HuH-7.5 (cell line): ENCODE results near the gene AREL1.

Experiments
- DNase-seq: peaks from one replicate; pipeline ENCODE4 v3.0.0; 2011; ENCODE audit warnings: low spot score

AREL1 gene

DNA sequence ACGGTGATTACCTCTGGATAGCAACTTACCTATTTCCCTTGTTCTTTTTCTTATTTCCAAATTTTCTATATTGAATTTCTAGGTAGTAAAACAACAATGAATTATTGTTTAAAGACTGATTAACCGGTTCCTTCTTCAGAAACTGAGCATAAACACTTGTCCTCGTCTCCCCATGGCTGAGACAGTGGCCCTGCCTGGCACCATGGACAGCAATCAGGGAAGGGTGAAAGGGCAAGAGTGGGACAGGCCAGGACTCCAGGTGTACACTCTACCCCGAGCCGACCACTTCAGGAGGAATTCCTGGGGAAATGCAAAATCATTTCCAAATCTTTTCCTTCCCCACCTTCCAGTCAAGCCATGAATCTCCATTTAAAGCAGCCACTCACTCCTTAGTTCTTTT lies 52.0 kb downstream of the AREL1 start:
- no peak for DNase-seq

DNA sequence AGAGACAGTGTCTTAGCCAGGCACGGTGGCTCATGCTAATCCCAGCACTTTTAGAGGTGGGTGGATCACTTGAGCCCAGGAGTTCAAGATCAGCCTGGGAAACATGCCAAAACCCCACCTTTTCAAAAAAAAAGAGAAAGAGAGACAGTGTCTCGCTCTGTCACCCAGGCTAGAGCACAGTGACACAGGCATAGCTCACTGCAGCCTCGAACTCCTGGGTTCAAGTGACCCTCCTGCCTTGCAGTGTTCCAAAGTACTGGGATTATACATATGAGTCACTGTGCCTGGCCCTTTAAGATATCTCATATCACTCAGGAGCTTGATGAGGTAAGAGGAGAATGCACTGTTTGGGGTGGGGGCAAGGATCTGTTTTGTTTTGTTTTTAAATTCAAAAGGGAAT lies 52.7 kb downstream of the AREL1 start:
- DNase-seq, result no peak

DNA sequence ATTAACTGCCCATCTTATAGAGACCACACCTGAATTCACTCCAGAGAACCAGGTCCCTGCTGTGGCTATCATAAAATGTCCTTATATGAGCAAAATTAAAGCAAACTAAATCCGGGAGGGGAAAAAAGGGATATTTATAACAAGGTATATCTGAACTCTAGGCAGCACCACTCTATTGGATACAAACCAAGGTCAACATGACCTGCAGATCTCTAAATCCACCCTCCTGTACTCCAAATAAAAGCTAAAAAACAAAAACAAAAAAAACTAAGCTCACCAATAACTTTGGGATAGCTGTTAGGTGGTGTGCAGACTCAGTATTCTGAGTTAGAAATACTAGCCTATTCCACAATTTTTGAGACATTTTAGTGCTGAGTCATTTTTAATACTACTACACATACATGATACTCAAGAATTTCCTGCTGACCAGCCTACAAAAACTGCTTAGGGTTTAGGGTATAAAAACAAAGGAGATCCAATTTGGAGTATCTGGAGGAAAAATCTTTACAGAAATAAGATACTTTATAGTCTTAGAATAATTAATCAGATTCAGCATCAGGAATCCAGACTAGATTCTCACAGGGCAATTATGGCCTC lies 54.2 kb downstream of the AREL1 start:
- no peak for DNase-seq

DNA sequence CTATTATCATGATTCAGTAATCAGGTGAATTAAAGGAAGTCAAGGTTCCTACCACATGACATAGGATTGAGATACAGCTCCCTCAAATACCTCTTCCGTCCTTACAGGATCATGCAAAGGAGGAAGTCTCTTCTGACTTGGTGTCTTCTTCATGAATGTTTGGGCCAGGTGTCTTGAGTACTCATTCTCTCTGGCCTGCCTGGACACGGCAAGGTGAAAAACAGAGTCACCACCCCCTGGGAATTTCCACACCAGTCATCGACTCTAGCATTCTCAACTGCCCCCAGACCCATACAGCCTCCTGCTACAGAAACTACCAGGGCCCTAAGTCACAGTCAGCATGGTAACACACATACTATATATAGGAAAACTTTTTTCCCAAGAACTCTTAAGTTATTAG lies 55.9 kb downstream of the AREL1 start:
- DNase-seq, result no peak

DNA sequence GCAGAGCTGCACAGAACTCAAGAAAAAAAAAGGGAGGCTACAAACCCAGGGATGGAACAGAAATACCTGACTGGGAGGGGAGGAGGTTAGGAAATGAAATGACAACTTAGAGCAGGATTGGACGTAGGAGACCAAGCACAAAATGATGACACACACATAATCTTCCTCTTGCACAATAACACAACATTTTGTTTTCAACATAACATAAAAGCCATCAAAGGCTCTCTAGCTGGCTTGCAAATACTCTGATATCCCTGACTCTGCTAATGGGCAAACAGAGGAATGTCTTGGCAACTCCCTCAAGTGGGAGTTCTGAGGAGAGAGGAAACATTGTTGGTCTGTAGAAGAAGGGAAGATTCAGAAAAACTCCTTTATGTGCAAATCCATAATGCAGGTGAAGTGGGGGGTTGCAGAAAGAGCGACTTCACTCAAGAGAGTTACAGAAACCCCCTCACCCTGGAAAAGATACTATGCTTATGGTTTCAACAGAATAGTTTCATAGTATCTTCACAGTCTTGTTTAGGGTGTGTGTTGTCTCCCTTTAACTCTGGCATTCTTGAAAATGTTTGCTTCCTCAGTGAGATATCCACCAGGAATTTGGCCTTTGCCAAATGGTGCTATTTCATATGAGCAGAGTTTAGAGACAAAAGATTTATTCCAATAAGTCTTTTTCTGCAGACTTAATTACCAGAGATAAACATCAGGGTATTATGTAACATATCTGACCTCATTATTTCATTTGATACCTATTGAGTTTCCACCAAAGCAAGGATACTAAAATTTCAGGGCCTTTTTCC lies 57.1 kb downstream of the AREL1 start:
- DNase-seq, result no peak

DNA sequence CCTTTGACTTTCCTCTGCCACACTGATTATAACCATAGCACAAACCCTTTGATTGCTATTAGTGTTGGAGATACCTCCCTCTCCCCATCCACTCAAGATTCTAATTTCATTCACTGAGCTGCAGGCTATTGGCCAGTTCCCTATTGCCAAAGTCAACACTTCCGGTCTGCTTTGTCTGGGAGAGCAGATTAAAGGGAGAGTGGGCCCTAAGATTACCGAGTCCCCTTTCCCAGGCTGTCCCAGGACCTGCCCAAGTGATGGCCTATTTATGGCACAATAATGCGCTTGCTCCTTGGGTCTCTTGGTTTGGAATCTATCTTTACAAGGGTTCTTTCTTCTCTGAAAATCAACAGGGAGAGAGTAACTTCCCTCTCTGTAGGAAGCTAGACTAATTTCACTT lies 57.9 kb downstream of the AREL1 start:
- DNase-seq, result no peak

DNA sequence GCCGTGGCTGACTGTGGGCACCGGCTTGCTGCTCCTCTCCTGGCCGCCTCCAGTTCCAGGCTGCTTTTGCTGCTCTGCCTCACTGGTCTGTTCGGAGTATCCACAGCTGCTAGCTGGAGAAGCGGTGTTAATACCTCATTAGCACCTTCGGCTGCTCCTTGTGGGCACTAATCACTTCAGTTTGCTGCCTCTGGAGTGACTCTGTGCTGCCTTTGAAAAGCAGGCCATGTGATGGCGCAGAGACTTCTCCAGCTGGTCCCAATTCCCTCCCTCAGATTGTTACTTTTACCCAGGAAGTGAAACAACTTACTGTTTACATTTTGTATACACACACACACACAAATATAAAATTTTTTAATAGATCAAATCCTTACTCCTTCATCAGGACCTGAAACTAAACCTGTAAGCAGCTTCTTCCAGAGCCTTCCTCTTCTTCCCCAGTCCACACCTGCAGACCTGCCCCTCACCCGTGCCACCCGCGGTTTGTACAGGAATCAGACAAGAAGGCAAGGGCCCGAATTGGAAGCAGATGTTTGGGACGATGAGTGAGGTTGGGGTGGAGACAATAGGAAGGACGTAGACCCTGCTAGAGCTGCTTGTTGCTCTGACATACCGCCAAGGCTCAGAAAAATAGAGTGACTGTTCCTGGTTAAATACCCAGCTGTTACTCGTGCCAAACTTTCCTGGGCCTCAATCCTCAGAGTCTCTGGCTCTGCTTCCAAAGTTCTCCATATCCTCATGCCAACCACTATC lies 59.3 kb downstream of the AREL1 start:
- no peak for DNase-seq

DNA sequence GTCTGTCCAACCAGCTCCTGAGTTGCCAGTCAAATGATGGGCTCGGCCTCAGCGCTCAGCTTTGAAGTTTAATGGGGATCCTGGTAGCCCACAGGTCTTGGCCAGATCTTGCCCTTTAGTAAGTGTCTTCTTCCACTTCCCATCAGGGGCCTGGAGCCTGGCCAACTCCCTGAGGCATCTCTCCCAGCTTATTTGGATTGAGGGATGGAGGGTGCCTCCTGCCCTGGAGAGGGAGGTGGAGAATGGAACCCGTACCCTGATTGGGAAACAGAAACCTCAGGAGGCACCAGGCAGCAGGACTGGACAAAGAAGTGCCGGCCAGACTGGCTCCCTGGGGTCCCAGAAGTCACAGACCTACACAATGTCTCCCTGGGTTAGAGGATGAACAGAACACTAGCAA lies 60.3 kb downstream of the AREL1 start:
- no peak for DNase-seq

DNA sequence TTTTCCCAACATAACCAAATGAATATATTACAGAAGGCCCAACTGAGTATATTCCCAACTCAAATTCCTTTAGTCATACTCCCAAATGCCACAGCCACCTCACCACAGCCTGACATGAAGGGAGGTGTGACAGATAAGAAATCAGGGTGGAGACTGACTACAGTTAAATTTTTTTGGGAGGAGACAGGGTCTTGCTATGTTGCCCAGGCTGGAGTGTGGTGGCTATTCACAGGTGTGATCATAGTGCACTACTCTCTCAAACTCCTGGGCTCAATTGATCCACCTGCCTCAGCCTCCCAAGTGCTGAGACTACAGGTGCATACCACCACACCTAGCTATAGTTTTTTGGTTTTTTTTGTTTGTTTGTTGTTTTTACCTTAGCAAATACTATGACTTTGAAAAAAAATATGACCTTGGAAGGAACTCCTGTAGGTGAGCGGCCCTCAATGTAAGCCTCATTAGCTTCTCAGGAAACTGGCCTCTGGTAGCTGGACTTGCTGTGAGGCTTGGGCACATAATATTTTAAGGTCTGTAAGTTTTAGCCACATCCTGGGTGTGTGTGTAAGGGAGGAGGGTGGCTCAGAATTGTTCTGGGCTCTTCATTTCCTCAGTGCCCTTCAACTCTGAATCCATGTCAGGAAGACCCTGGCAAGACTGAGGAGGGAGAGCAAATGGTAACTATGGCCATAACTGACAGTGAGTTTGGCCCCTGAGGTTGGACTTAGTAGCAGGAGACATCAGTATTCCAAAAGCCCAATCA lies 61.8 kb downstream of the AREL1 start:
- DNase-seq, result no peak

DNA sequence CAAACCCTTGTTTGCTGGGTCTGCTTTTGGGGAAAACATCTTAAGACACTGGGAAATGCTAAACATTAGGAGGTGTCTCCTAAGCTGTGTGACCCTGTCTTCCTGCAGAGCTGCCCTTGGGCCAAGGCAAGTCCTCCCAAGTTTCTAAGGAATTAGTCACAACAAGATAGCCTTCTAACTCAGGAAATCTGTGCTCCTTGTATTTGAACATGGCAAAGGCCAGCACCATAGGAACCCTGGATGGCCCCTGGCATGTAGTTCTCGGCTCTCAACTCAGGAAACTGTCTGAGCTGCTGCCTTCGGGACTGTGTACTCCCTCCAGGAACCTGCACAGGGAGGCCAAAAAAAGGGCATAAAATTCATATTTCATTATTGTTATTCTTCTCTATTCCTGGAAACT lies 63.2 kb downstream of the AREL1 start:
- DNase-seq, result no peak

DNA sequence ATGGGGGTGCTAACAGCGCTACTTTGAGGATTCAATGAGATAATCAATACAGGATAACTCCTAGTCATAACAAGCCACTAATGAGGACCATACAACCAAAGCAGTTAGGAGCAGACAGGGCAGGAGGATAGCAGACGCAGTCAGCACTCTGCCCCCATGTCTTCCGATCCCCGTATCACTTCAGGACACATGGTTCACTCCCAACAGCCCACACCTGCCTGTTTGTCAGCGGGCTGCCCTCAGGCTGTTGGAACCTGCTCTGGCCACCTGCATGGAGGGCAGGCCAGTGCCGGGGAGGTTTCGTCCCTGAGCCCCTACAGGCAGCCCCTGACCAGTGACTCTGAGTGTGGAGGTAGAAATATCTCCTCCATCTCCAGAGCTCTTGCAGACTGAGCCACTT lies 63.7 kb downstream of the AREL1 start:
- DNase-seq, result no peak

DNA sequence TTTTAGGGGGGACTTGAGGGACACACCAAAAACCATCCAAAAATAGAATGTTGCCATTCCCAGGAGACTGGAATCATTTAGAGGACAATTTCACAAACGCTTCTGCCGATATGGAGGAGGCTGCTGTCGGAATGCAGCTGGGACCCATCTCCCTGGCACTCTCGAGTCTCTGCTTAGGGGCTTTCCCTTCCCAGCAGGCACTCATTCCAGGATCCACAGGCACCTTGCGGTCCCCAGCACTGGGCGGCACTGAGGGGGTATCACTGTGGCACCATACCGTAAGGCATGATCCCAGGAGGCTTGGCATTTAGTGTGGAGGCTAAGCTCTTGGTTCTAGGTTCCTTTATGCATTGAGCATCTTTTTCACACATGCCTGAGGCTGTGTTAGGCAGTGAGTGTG lies 64.3 kb downstream of the AREL1 start:
- no peak for DNase-seq

DNA sequence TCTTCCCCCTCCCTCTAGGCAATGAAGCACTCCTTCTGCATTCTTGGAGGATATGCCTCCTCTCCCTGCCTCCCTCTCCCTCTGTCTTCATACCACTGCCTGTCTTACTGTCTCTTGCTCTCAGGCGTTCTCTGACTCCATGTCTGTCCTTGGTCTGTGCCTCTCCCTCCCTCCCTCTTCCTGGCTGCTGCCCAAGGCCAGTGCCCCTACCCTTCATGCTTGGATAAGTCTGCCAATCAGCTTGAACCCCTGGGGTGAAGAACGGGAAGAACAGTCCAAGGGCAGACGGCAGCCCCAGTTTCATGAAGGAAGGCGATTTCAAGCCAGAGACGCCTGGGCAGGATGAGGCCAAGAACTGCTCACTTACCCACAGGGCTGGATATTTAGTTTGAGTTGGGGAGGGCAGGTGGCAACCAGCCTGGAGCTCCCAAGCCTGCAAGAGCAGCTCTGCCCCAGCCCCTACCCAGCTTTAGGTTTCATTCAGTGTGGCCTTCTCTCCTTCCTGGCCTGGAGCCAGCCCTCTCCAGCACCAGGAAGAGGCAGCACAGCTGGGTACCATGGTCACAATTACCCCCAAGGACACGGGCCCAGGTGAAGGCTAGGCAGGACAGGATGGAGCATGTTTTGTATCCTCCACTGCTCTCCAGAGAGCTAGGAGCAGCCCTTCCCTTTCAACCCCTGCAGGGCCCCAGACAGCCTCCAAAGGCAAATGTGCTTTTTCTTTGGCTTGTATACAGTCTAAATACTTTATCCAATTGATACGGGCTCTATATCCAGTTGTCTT lies 65.0 kb downstream of the AREL1 start:
- no peak for DNase-seq

DNA sequence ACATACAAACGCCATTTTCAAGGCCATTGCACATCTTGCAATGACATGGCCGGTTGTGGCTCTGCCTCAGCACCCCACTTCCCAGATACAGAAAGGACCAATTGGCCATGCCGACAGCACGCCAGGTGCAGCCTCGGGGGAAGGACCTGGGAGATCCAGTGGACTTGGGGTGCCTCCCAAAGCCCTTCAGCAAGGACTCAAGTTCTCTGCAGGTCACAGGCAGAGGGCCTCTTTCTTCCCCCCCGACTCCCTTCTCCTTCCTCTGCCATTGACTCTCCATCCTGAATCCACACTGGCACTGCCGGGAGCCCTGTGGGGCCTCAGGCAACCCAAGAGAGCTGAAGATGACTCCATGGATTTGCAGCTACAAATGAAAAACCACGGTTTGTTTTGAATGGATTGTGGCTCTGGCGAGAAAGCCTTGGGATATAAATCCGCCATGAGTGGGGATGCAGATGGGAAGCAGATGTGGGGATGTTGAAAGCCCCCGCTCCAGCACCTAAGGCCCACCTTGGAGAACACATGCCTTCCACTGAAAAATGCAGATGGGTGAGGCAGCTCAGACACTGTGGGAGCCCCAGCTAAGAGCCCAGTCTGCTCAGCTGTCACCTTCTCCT lies 65.7 kb downstream of the AREL1 start:
- DNase-seq, result no peak

DNA sequence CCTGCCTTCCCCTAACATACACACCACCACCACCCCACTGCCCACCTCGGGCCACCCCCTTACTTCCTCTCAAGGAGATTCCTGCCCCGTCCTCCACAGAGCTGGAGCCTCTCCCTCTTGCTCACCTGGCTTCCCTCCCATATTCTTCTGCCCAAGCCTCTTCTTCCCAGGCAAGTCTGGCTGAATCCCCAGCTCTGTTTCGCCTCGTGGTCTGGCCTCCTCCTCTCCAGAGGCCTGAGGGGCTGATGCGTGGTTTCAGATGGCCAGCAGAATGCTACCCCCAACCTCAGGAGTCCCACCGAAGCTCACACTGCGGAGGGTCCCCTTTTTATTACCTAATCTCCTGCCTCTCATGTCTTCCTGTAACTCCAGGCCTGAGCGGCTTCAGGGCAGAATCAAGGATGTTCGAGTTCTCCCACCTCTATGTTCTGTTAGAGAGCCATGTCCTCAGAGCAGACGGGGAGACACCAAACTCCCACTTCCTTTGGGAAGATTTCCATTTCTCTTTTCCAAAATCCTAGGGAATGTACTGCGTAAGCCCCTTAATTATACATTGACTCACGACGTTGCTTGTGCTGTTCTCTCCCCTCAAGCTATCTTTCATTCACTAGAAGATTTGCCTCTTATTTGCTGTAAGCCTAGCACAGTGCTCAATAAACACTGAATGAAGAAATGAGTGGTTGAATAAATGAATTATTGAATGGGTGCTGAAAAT lies 67.0 kb downstream of the AREL1 start:
- no peak for DNase-seq

DNA sequence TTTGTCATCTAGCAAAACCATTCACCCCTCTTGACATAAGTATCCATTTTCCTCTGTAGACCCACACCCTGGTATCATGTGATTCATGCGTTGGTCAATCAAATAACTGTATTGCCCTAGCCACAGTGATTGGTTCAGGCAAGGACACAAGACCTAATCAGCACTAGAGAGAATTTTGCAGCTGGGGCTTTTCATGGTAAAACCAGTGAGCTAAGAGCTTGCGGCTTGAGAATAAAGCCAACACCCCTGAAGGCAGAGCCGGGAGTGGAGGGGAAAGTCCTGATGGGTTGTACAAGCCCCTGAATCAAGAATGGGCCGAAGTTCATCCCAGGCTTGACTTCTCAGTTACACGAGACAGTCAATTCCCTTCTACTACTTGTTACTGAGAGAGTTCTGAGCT lies 67.6 kb downstream of the AREL1 start:
- no peak for DNase-seq

DNA sequence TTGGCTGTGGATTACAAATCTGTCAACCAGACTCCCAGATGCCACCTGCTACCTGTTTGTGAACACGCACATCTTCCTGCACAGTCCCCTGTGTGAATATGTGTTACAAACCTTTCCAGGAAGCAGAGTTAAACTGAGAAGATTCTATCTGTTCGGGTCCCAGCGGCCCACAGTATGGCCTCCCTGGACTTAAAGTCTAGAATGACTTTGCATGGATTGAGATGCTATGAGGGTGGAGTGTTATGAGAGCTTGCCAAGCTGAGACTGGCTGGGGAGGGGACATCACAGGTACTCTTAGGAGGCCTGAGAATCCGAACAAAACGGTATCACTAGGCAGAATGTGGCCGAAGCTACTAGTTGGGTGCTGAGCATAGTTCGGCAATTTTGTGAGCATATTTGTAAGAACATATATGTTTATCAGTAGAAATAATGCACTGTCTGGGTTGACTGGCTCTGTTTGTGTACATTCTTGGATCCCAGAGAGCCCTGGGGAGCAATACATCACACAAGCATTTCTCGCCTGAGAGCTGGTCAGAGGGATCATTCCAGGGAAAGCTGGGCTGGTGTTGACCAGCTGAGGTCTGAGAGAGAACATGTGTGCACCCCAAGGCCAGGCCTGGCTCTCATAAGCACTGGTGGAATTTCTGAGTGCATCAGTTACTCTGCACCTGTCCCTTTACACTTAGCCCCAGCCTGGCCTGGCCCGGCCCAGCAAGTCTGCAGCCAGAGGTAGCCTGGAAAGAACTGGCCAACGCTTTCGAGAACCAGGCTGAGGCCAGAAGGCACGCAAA lies 71.1 kb downstream of the AREL1 start:
- DNase-seq, result no peak

DNA sequence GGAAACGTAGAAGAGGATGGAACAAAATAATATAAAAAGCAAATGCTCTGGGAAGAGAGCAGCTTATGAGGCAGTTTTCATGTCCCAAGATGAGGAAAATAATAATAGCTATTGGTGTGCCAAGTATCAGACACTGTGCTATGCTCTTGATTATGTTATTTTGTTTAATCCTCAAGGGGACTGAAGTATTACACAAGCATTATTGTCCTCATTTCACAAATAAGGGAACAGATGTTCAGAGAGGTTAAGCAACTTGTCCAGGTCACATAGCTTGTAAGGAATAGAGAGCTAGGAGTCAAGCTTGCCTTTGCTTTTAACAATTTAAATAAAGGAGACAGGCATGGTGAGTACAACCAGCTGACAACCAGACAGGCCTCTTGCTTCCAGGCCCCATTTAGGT lies 73.9 kb downstream of the AREL1 start:
- no peak for DNase-seq

DNA sequence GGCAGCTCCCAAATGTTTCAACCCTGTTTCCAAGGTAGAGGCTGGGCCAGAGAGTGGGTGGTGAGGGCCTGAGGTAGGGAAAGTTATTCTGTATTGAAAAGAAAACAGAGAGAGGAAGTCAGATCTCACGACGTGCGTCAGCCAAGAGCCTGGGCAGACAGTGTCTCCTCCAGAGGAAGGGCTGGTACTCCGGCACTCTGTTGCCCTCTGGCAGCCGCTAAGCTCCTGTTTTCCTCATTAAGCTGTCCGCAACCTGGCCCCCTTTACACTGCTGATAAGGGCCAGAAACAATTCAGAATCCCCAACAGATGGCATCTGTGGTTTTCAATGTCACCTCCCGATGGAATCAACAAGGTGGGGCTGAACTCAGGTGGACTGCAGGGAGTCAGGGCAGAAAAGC lies 74.8 kb downstream of the AREL1 start:
- no peak for DNase-seq

DNA sequence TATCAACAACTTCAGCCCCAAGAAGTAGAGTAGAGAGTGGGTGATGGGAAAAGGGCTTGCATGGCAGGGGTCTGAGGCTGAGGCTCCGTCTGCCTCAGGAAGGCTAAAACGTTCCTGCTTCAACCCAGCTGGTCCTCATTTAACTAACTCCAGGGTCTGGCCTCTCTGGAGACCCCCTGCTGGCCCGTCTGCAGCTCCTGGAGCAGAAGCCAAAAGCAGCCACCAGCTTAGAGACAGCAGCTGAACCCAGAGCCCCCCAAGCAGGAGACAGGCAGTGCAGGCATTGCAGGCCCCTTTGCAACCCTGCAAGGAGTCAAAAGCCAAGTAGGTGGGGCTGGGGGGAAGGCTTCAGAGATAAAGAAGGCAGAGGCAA lies 75.7 kb downstream of the AREL1 start:
- DNase-seq, result no peak
